Thyroid gland (tissue), 4 donors: ENCODE measurements around the gene ENOPH1. TPM values are rescaled to one million over a fixed set of nuclear protein-coding genes. Genes with fewer than 3 reads are reported as not detected.

Source experiments
- DNase-seq, 2 donors: peaks; one replicate each; pipeline ENCODE4 v3.0.0-alpha.2; 2019
- H3K27ac ChIP-seq, 3 donors: fragments of 200-600 bp; sonication (generic); 1 replicate in 2 of 3; 2 replicates in 1 of 3; pipeline ENCODE4 v1.5.1; 2016 to 2019; ENCODE audit warnings: mild to moderate bottlenecking in 1 of 3, moderate library complexity in 1 of 3
- H3K27me3 ChIP-seq: fragments of 200-600 bp; sonication (generic); one replicate; pipeline ENCODE4 v1.5.1; 2019
- H3K36me3 ChIP-seq, 2 donors: fragments of 200-600 bp; sonication (generic); one replicate each; pipeline ENCODE4 v1.5.1; 2016 to 2019
- H3K4me1 ChIP-seq, 2 donors: fragments of 200-600 bp; sonication (generic); one replicate each; pipeline ENCODE4 v1.5.1; 2017 to 2019
- H3K4me3 ChIP-seq, 3 donors: fragments of 200-600 bp; sonication (generic); replicated peaks in 1 of 3; 1 replicate in 2 of 3; 2 replicates in 1 of 3; pipeline ENCODE4 v1.5.1; 2016; ENCODE audit warnings: mild to moderate bottlenecking in 1 of 3
- H3K9me3 ChIP-seq: fragments of 200-600 bp; sonication (generic); one replicate; pipeline ENCODE4 v1.5.1; 2017
- CTCF ChIP-seq, 6 experiments: fragments of 200-600 bp in 3 of 6; fragments of 450-650 bp in 3 of 6; sonication (generic) in 3 of 6; IDR thresholded peaks; one replicate each; pipeline ENCODE4 v1.5.1; 2016 to 2019; ENCODE audit warnings: antibody characterized with exemption in 6 of 6, mild to moderate bottlenecking in 2 of 6, inconsistent platforms in 1 of 6, moderate library complexity in 1 of 6
- POLR2A ChIP-seq, 2 donors: fragments of 450-650 bp; IDR thresholded peaks; one replicate each; pipeline ENCODE4 v1.6.1; 2017; ENCODE audit warnings: antibody characterized with exemption in 2 of 2, mild to moderate bottlenecking in 2 of 2, moderate library complexity in 1 of 2
- WGBS, 2 donors: methylation state at CpG; one replicate each; pipeline ENCODE4 v1.1.5; 2017; 5-methylcytosine and 5-hydroxymethylcytosine counted together
- intact Hi-C: fragments of 100-400 bp; cut with DNase I; formaldehyde crosslinking; loops from one replicate; pipeline ENCODE4 v1.15.1; 2023
- total RNA-seq, 4 donors: library from RNA; depleted of rRNA; stranded (reverse); fragments of >200 nt; gene quantifications; one replicate each; pipeline ENCODE4 v1.2.3, GENCODE V29; 2016

Gene ENOPH1
- total RNA-seq, 4 donors from 2014 or later = 21.3 to 35.3 (median 25.9) TPM

GRCh38 chr4:82493721-82494425 lies 63.5 kb downstream of the ENOPH1 start:
- no peaks in the 10 kb centered on the region for H3K27me3 ChIP-seq
- no peak overlapping the region for H3K4me3 ChIP-seq
- H3K4me1 ChIP-seq = no peaks in the 10 kb centered on the region
- 76 to 85% methylated on average over 2 of the region's 2 CpGs for WGBS, 2 donors
- no peak for TF ChIP-seq CTCF (IDR thresholded peaks at IDR 0.05)
- TF ChIP-seq POLR2A (IDR thresholded peaks at IDR 0.05) = no peak
- H3K9me3 ChIP-seq = no peaks in the 10 kb centered on the region
- H3K27ac ChIP-seq = no peak overlapping the region
- intact Hi-C loops = no loop called here
- H3K36me3 ChIP-seq = no peaks in the 10 kb centered on the region
- no peak for DNase-seq

- intact Hi-C loops = no loop called here
- peaks cover 0 to 5% of the 10 kb centered on the region in 2 donors for H3K4me1 ChIP-seq
- H3K36me3 ChIP-seq = no peaks in the 10 kb centered on the region
- no peak overlapping the region for H3K27ac ChIP-seq
- 91% methylated on average over 4 of the region's 4 CpGs for WGBS, 2 donors
- no peak overlapping the region for H3K4me3 ChIP-seq
- DNase-seq = no peak
- no peaks in the 10 kb centered on the region for H3K27me3 ChIP-seq
- TF ChIP-seq CTCF (IDR thresholded peaks at IDR 0.05) (no peak), POLR2A (IDR thresholded peaks at IDR 0.05) (no peak)
- H3K9me3 ChIP-seq = no peaks in the 10 kb centered on the region
Observed at GRCh38 chr4:82495666-82496065, 65.3 kb downstream of the ENOPH1 start.

GRCh38 chr4:82496349-82496748 lies 66.0 kb downstream of the ENOPH1 start:
- H3K27ac ChIP-seq = no peak overlapping the region
- peaks cover 0 to 5% of the 10 kb centered on the region in 2 donors for H3K4me1 ChIP-seq
- H3K27me3 ChIP-seq = no peaks in the 10 kb centered on the region
- no peak for TF ChIP-seq CTCF (IDR thresholded peaks at IDR 0.05)
- no peak for TF ChIP-seq POLR2A (IDR thresholded peaks at IDR 0.05)
- H3K4me3 ChIP-seq = no peak overlapping the region
- no peaks in the 10 kb centered on the region for H3K36me3 ChIP-seq
- intact Hi-C loops = no loop called here
- H3K9me3 ChIP-seq = no peaks in the 10 kb centered on the region
- WGBS, 2 donors = 86 to 92% methylated on average over 2 of the region's 2 CpGs
- no peak for DNase-seq

GRCh38 chr4:82499738-82500434 lies 69.5 kb downstream of the ENOPH1 start:
- DNase-seq = no peak
- intact Hi-C loops = no loop called here
- Histone ChIP-seq H3K27me3 (no peaks in the 10 kb centered on the region), H3K4me1 (peaks cover 0 to 5% of the 10 kb centered on the region in 2 donors), H3K9me3 (no peaks in the 10 kb centered on the region), H3K4me3 (no peak overlapping the region), H3K36me3 (no peaks in the 10 kb centered on the region), H3K27ac (no peak overlapping the region)
- TF ChIP-seq POLR2A (IDR thresholded peaks at IDR 0.05) (no peak), CTCF (IDR thresholded peaks at IDR 0.05) (no peak)
- 54 to 60% methylated on average over 6 of the region's 6 CpGs for WGBS, 2 donors
